Stomach (tissue), 9 donors: ENCODE results near the gene ATAD3A. TPM values are rescaled to one million over a fixed set of nuclear protein-coding genes. Genes with fewer than 3 reads are reported as not detected.

Experiments used
- DNase-seq, 2 donors: peaks; one replicate each; pipeline versions ENCODE4 v3.0.0 to v3.0.0-alpha.2; 2013 to 2019
- H3K27ac ChIP-seq, 5 donors: fragments of 200-600 bp in 4 of 5; sonication (generic) in 4 of 5; one replicate each; pipeline ENCODE4 v1.5.1; 2013 to 2019; ENCODE audit warnings: mild to moderate bottlenecking in 1 of 5, moderate library complexity in 1 of 5
- H3K27me3 ChIP-seq, 3 donors: fragments of 200-600 bp; sonication (generic); one replicate each; pipeline ENCODE4 v1.5.1; 2017 to 2019; ENCODE audit warnings: mixed run types in 1 of 3
- H3K36me3 ChIP-seq, 4 donors: fragments of 200-600 bp; sonication (generic); 1 replicate in 3 of 4; 2 replicates in 1 of 4; pipeline ENCODE4 v1.5.1; 2016 to 2019
- H3K4me1 ChIP-seq, 4 donors: fragments of 200-600 bp; sonication (generic); one replicate each; pipeline ENCODE4 v1.5.1; 2016 to 2019
- H3K4me3 ChIP-seq, 4 donors: fragments of 200-600 bp; sonication (generic) in 3 of 4; one replicate each; pipeline ENCODE4 v1.5.1; 2016 to 2019; ENCODE audit warnings: mild to moderate bottlenecking in 1 of 4
- H3K9me3 ChIP-seq, 4 donors: fragments of 200-600 bp; sonication (generic); one replicate each; pipeline ENCODE4 v1.5.1; 2016 to 2019
- CTCF ChIP-seq, 7 experiments: fragments of 450-650 bp in 4 of 7; fragments of 200-600 bp in 3 of 7; sonication (generic) in 3 of 7; IDR thresholded peaks; one replicate each; pipeline ENCODE4 v1.5.1; 2016 to 2019; ENCODE audit warnings: antibody characterized with exemption in 7 of 7, control low read depth in 2 of 7, mild to moderate bottlenecking in 1 of 7
- EP300 ChIP-seq: sonication (generic); formaldehyde crosslinking; IDR thresholded peaks from one replicate; pipeline ENCODE4 v1.6.1; 2017; ENCODE audit warnings: antibody characterized with exemption
- POLR2A ChIP-seq, 4 donors: fragments of 450-650 bp; IDR thresholded peaks; one replicate each; pipeline ENCODE4 v1.6.1; 2016; ENCODE audit warnings: antibody characterized with exemption in 4 of 4, control low read depth in 2 of 4, mild to moderate bottlenecking in 1 of 4, moderate library complexity in 1 of 4
- POLR2AphosphoS5 ChIP-seq, 3 donors: sonication (generic); formaldehyde crosslinking; IDR thresholded peaks; one replicate each; pipeline ENCODE4 v1.6.1; 2016; ENCODE audit warnings: antibody characterized with exemption in 3 of 3
- WGBS, 5 donors: extraction: QIAGEN DNeasy Blood & Tissue Kit in 3 of 5; methylation state at CpG; one replicate each; pipeline versions ENCODE4 v1.1.5 to v1.1.7; 2013 to 2018; 5-methylcytosine and 5-hydroxymethylcytosine counted together
- intact Hi-C: fragments of 100-400 bp; cut with DNase I; formaldehyde crosslinking; loops from one replicate; pipeline ENCODE4 v1.15.1; 2023; ENCODE audit warnings: low total_unique reads
- polyA plus RNA-seq, 3 donors: library from polyadenylated mRNA; stranded (reverse); fragments of 200-250 nt; gene quantifications; one replicate each; pipeline ENCODE4 v1.2.3, GENCODE V29; 2013
- total RNA-seq, 5 donors: library from RNA; depleted of rRNA; stranded (reverse); fragments of >200 nt; gene quantifications; one replicate each; pipeline versions ENCODE4 v1.1.0 to v1.2.3, GENCODE V29; 2014 to 2016
- donor health status: healthy with polysubstance abuse.
- donor health status: Bipolar disorder and iron deficiency.
- donor health status: healthy.

The ATAD3A gene
- total and polyA plus RNA-seq, 8 donors = 10.6 to 92.1 (median 18.7) TPM

GRCh38 chr1:1551524-1552262, 39.7 kb downstream of the ATAD3A start:
- H3K27ac ChIP-seq = no peak overlapping the region
- peaks cover 0 to 24% (median 11%) of the 10 kb centered on the region in 4 donors for H3K36me3 ChIP-seq
- no peak for TF ChIP-seq POLR2A (IDR thresholded peaks at IDR 0.05)
- TF ChIP-seq POLR2AphosphoS5 (IDR thresholded peaks at IDR 0.05) = no peak
- no peak for TF ChIP-seq EP300
- no peak for TF ChIP-seq CTCF (IDR thresholded peaks at IDR 0.05)
- H3K9me3 ChIP-seq = no peaks in the 10 kb centered on the region
- WGBS, 5 donors = 82 to 89% (median 84%) methylated on average over 33 of the region's 33 CpGs
- DNase-seq = no peak
- H3K4me1 ChIP-seq = peaks cover 0 to 23% (median 13%) of the 10 kb centered on the region in 4 donors
- intact Hi-C loops = no loop called here
- no peak overlapping the region for H3K4me3 ChIP-seq
- no peaks in the 10 kb centered on the region for H3K27me3 ChIP-seq

GRCh38 chr1:1552263-1552639, 40.3 kb downstream of the ATAD3A start:
- Histone ChIP-seq H3K27ac (no peak overlapping the region), H3K4me3 (no peak overlapping the region), H3K9me3 (no peaks in the 10 kb centered on the region), H3K27me3 (no peaks in the 10 kb centered on the region), H3K4me1 (peaks cover 0 to 23% (median 13%) of the 10 kb centered on the region in 4 donors), H3K36me3 (peaks cover 0 to 24% (median 9%) of the 10 kb centered on the region in 4 donors)
- 72 to 92% (median 75%) methylated on average over 2 to 10 of the region's 10 CpGs for WGBS, 5 donors
- intact Hi-C loops = no loop called here
- TF ChIP-seq POLR2A (IDR thresholded peaks at IDR 0.05) = no peak
- no peak for TF ChIP-seq EP300
- TF ChIP-seq POLR2AphosphoS5 (IDR thresholded peaks at IDR 0.05) = no peak
- no peak for TF ChIP-seq CTCF (IDR thresholded peaks at IDR 0.05)
- no peak for DNase-seq

GRCh38 chr1:1553821-1554494, 42.0 kb downstream of the ATAD3A start:
- Histone ChIP-seq H3K36me3 (peaks cover 0 to 19% (median 3%) of the 10 kb centered on the region in 4 donors), H3K9me3 (no peaks in the 10 kb centered on the region), H3K4me1 (peaks cover 0 to 25% (median 13%) of the 10 kb centered on the region in 4 donors), H3K4me3 (no peak overlapping the region), H3K27me3 (no peaks in the 10 kb centered on the region), H3K27ac (no peak overlapping the region)
- intact Hi-C loops = no loop called here
- WGBS, 5 donors = 88 to 91% (median 90%) methylated on average over 35 of the region's 35 CpGs
- TF ChIP-seq POLR2A (IDR thresholded peaks at IDR 0.05) = no peak
- no peak for TF ChIP-seq EP300
- no peak for TF ChIP-seq POLR2AphosphoS5 (IDR thresholded peaks at IDR 0.05)
- TF ChIP-seq CTCF (IDR thresholded peaks at IDR 0.05) = no peak
- no peak for DNase-seq

- no peak for DNase-seq
- H3K4me3 ChIP-seq = no peak overlapping the region
- peaks cover 0 to 30% (median 16%) of the 10 kb centered on the region in 4 donors for H3K4me1 ChIP-seq
- H3K9me3 ChIP-seq = no peaks in the 10 kb centered on the region
- peak overlapping the region in 1 of 5 donors; percentile 29 for H3K27ac ChIP-seq
- 67 to 83% (median 75%) methylated on average over 4 to 13 of the region's 13 CpGs for WGBS, 5 donors
- no peaks in the 10 kb centered on the region for H3K27me3 ChIP-seq
- TF ChIP-seq POLR2A (IDR thresholded peaks at IDR 0.05) (no peak), EP300 (no peak), CTCF (IDR thresholded peaks at IDR 0.05) (no peak), POLR2AphosphoS5 (IDR thresholded peaks at IDR 0.05) (no peak)
- H3K36me3 ChIP-seq = peaks cover 0 to 19% (median 3%) of the 10 kb centered on the region in 4 donors
- intact Hi-C loops = no loop called here
These were observed 42.6 kb downstream of the ATAD3A start for GRCh38 chr1:1554550-1554925.
